ENCODE measurements around the gene NAT9. TPM values are rescaled to one million over a fixed set of nuclear protein-coding genes. Genes with fewer than 3 reads are reported as not detected.

The NAT9 gene
- total RNA-seq, 3 donors from 2014 or later = 35.8 to 40.6 (median 39.8) TPM

GRCh38 chr17:74745548-74746177, 30.5 kb downstream of the NAT9 start:
- TF ChIP-seq, protein P1, sequence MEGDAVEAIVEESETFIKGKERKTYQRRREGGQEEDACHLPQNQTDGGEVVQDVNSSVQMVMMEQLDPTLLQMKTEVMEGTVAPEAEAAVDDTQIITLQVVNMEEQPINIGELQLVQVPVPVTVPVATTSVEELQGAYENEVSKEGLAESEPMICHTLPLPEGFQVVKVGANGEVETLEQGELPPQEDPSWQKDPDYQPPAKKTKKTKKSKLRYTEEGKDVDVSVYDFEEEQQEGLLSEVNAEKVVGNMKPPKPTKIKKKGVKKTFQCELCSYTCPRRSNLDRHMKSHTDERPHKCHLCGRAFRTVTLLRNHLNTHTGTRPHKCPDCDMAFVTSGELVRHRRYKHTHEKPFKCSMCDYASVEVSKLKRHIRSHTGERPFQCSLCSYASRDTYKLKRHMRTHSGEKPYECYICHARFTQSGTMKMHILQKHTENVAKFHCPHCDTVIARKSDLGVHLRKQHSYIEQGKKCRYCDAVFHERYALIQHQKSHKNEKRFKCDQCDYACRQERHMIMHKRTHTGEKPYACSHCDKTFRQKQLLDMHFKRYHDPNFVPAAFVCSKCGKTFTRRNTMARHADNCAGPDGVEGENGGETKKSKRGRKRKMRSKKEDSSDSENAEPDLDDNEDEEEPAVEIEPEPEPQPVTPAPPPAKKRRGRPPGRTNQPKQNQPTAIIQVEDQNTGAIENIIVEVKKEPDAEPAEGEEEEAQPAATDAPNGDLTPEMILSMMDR (IDR thresholded peaks at IDR 0.05) = no peak
- Histone ChIP-seq H3K4me3 (no peak overlapping the region), H3K9me3 (no peaks in the 10 kb centered on the region), H3K36me3 (ENCODE audit: low read depth) (no peaks in the 10 kb centered on the region), H3K4me1 (ENCODE audit: low read depth) (peaks cover 31% of the 10 kb centered on the region)
- DNase-seq = peak in 2 of 3 donors; percentile 34 to 39
- intact Hi-C loops (cut with DNase I, micrococcal nuclease) = loop anchor here in 1 of 2 donors (2.0 kb wide), 1 partner anchor 25 kb away; no protein-coding TSS in a partner anchor
- ATAC-seq = no peak

DNA sequence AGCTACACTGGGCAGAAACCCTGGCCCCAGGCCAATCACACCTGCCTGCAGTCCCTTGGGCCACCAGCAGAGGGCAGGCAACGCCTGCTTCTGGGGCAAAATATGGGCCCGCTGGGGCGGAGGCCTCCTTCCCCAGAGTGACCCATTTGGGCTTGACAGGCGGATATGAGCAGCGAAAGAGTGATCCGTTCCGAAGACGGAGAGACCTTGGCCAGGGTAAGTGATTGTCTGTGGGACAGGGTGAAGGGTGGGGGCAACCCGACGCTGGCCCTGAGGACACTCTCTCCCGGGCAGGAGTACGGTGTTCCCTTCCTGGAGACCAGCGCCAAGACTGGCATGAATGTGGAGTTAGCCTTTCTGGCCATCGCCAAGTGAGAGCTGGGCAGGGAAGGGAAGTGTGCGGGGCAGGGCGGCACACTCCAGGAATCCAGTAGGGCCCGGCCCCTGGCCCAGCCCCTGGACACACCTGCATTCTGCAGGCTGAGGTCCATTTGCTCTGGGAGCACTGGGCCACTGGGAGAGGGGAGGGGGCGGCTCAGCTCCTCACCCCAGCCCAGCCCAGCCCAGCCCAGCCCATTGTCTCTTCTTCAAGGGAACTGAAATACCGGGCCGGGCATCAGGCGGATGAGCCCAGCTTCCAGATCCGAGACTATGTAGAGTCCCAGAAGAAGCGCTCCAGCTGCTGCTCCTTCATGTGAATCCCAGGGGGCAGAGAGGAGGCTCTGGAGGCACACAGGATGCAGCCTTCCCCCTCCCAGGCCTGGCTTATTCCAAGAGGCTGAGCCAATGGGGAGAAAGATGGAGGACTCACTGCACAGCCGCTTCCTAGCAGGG, 31.2 kb downstream of the NAT9 start:
- no peak overlapping the region for H3K4me3 ChIP-seq
- H3K36me3 ChIP-seq (ENCODE audit: low read depth) = no peaks in the 10 kb centered on the region
- ATAC-seq (peak; percentile 65), DNase-seq (peak; percentile 90 to 98 (median 97))
- peaks cover 24% of the 10 kb centered on the region for H3K4me1 ChIP-seq (ENCODE audit: low read depth)
- TF ChIP-seq, protein P1 (IDR thresholded peaks at IDR 0.05) = peak; percentile 100
- intact Hi-C loops (cut with DNase I, micrococcal nuclease) = loop anchor here (5.0 kb wide), 1 partner anchor 117 kb away; no protein-coding TSS in a partner anchor
- H3K9me3 ChIP-seq = no peaks in the 10 kb centered on the region

DNA sequence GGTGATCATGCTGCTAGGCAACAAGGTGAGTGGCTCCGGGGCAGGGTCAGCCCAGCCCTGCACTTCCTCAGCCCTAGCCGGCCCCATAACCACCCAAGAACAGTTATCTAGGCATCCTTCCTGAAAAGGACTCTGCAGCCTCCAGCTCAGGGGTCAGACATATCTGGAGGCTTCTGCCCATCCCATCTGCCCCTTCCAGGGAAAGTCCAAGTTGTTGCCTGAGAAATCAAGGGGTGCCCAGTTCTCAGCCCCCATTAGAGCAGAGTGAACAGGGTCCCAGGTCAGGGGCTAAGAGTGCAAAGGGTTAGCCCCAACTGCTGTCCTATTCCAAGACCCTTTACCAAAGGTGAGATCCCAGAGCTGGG, 31.8 kb downstream of the NAT9 start:
- H3K36me3 ChIP-seq (ENCODE audit: low read depth) = no peaks in the 10 kb centered on the region
- intact Hi-C loops (cut with DNase I, micrococcal nuclease) = loop anchor here (5.0 kb wide), 1 partner anchor 118 kb away; no protein-coding TSS in a partner anchor

GRCh38 chr17:74743755-74744154, 32.4 kb downstream of the NAT9 start:
- ATAC-seq (no peak), DNase-seq (no peak)
- TF ChIP-seq, protein P1 (IDR thresholded peaks at IDR 0.05) = no peak
- H3K4me3 ChIP-seq = no peak overlapping the region
- H3K4me1 ChIP-seq (ENCODE audit: low read depth) = peaks cover 26% of the 10 kb centered on the region
- H3K9me3 ChIP-seq = no peaks in the 10 kb centered on the region
- no peaks in the 10 kb centered on the region for H3K36me3 ChIP-seq (ENCODE audit: low read depth)
- intact Hi-C loops (cut with DNase I, micrococcal nuclease) = loop anchor here (5.0 kb wide), 1 partner anchor 119 kb away; no protein-coding TSS in a partner anchor

More for the DNA sequence above, 31.8 kb downstream of the NAT9 start:
- ATAC-seq = no peak
- H3K4me3 ChIP-seq = no peak overlapping the region
- TF ChIP-seq, protein P1 (IDR thresholded peaks at IDR 0.05) = no peak
- peaks cover 22% of the 10 kb centered on the region for H3K4me1 ChIP-seq (ENCODE audit: low read depth)
- peak in 1 of 3 donors; percentile 45 for DNase-seq
- no peaks in the 10 kb centered on the region for H3K9me3 ChIP-seq

DNA sequence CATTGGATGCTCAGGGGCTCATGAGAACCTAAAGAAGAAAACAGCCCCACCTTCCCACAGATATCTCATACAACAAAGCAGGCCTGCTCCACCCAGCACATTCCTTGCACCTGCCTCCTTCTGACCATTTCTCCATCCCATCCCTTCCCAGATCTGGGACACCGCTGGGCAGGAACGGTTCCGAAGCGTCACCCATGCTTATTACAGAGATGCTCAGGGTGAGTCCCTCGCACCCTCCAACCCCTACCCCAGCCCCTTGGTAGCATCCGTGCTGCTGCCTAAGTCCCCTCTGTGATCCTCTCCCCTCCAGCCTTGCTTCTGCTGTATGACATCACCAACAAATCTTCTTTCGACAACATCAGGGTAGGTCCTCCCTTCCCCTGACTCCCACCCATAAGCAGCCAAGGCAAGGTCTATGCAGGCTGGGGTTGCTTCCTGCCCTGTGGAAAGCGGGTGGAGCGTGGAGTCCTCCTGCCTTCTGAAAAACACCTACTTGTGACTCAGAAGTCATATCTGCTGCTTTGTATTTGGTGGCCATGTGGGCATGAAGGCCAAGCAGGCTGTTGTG, 33.1 kb downstream of the NAT9 start:
- no peak overlapping the region for H3K4me3 ChIP-seq
- H3K9me3 ChIP-seq = no peaks in the 10 kb centered on the region
- DNase-seq (peak in 1 of 3 donors; percentile 41), ATAC-seq (no peak)
- TF ChIP-seq, protein P1 (IDR thresholded peaks at IDR 0.05) = no peak
- intact Hi-C loops (cut with DNase I, micrococcal nuclease) = loop anchor here (5.0 kb wide), 1 partner anchor 119 kb away; no protein-coding TSS in a partner anchor
- H3K4me1 ChIP-seq (ENCODE audit: low read depth) = peaks cover 32% of the 10 kb centered on the region
- no peaks in the 10 kb centered on the region for H3K36me3 ChIP-seq (ENCODE audit: low read depth)

All from mucosa of descending colon (tissue), 3 donors.